ENCODE measurements around the gene UBA52. TPM values are rescaled to one million over a fixed set of nuclear protein-coding genes. Genes with fewer than 3 reads are reported as not detected.

Gene UBA52
- total and polyA plus RNA-seq, 10 of the 15 experiments (the other 5 are each of a cell fraction or from before 2014, with no cell fraction given), result 1,131 to 2,392 (median 1,645) TPM

DNA sequence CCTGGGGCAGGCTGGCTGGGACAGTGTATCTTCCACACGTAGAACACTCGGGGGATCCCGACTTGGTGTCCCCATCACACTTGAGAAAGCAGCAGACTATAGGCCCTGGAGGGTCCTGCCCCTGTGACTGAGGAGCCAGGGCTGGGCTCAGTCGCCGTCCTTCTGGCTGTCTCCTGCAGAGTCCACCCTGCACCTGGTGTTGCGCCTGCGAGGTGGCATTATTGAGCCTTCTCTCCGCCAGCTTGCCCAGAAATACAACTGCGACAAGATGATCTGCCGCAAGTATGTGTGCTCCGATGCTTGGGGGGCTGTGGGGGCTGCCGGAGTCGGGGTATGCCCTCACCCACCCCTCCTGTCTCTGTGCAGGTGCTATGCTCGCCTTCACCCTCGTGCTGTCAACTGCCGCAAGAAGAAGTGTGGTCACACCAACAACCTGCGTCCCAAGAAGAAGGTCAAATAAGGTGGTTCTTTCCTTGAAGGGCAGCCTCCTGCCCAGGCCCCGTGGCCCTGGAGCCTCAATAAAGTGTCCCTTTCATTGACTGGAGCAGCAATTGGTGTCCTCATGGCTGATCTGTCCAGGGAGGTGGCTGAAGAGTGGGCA, 3.1 kb downstream of the UBA52 start:
- TF ChIP-seq WRNIP1 (IDR thresholded peaks at IDR 0.05; ENCODE audit: borderline replicate concordance, low read depth, low read length) (no peak), BMI1 (IDR thresholded peaks at IDR 0.05; ENCODE audit: borderline replicate concordance) (no peak), RUNX3 (IDR thresholded peaks at IDR 0.05; ENCODE audit: low read length) (no peak), CBX3 (IDR thresholded peaks at IDR 0.05; ENCODE audit: borderline replicate concordance, low read depth) (no peak), TBL1XR1 (IDR thresholded peaks at IDR 0.05; ENCODE audit: low read depth, low read length) (no peak), SMAD5 (IDR thresholded peaks at IDR 0.05; ENCODE audit: low read depth) (no peak), BCL11A (IDR thresholded peaks at IDR 0.05; ENCODE audit: low read depth, low read length) (no peak)
- peaks cover 8% of the 10 kb centered on the region; the same call in 1 of the 2 replicates for H4K20me1 ChIP-seq (ENCODE audit: control insufficient read depth, insufficient read depth)
- H3K36me3 ChIP-seq (ENCODE audit: control insufficient read depth in 2 of 2, insufficient read depth in 2 of 2, low read length in 1 of 2), result peaks cover 11 to 21% of the 10 kb centered on the region in 2 experiments; a peak in 3 of 4 replicates
- in situ Hi-C loops (cut with MboI), result no loop called here
- FAIRE-seq, result no peak
- RAD21 ChIA-PET (ENCODE audit: unreplicated experiment), result no interaction called here
- peaks cover 21% of the 10 kb centered on the region for H3K79me2 ChIP-seq (ENCODE audit: control insufficient read depth, insufficient read depth, low read length)
- POLR2A ChIA-PET, result interaction anchor here (4.0 kb wide), 1 partner anchor 13 kb away, joined by 43 read pairs; the partner anchor contains the start of gene REX1BD
- SMC1A ChIA-PET (ENCODE audit: uncharacterized antibody, unreplicated experiment), result no interaction called here
- intact Hi-C loops (cut with micrococcal nuclease; ENCODE audit: unreplicated experiment), result no loop called here
- no peak overlapping the region for H3K4me3 ChIP-seq
- CTCF ChIA-PET, result interaction anchor here (1.3 kb wide), 1 partner anchor 12 kb away, joined by 3 read pairs; no protein-coding TSS in a partner anchor
- no peak overlapping the region for H3K27ac ChIP-seq (ENCODE audit: control insufficient read depth, insufficient read depth)
- H3K27me3 ChIP-seq (replicated peaks in 1 of 2; ENCODE audit: control insufficient read depth in 2 of 2, insufficient read depth in 2 of 2, low read length in 1 of 2), result no peaks in the 10 kb centered on the region
- ATAC-seq, result no peak
- H2AFZ ChIP-seq (ENCODE audit: control insufficient read depth, low read depth, low read length), result no peak overlapping the region
- no peak overlapping the region for H3K4me2 ChIP-seq (ENCODE audit: control insufficient read depth, insufficient read depth)
- H3K9ac ChIP-seq (ENCODE audit: control insufficient read depth, insufficient read depth, low read length), result no peak overlapping the region
- peaks cover 11% of the 10 kb centered on the region; the same call in 1 of the 2 replicates for H3K4me1 ChIP-seq (ENCODE audit: control insufficient read depth, insufficient read depth, low read length)
- over 99% methylated on average over 18 of the region's 18 CpGs for WGBS (ENCODE audit: insufficient coverage, insufficient replicate concordance, low lambda C conversion rate, missing lambda C conversion rate)
- no TSS peak for BruUV-seq (replicated peaks)
- DNase-seq (ENCODE audit: low read depth, low spot score), result no peak
- H3K9me3 ChIP-seq (replicated peaks; ENCODE audit: control insufficient read depth, insufficient read depth, low read length), result no peaks in the 10 kb centered on the region

DNA sequence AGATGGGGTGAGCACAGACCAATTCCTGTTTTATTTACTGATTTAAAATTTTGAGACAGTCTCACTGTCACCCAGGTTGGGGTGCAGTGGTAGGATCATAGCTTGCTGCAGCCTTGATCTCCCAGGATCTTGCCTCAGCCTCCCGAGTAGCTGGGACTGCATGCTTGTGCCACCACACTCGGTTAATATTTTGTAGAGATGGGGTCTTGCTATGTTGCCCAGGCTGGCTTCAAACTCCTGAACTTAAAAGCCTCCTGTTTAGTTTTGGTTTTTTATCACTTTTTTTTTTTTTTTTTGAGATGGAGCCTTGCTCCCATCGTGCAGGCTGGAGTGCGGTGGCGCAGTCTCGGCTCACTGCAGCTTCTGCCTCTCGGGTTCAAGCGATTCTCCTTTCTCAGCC, 4.7 kb downstream of the UBA52 start:
- BruUV-seq (replicated peaks), result no TSS peak
- Histone ChIP-seq H2AFZ (ENCODE audit: control insufficient read depth, low read depth, low read length) (no peak overlapping the region), H3K27me3 (replicated peaks in 1 of 2; ENCODE audit: control insufficient read depth in 2 of 2, insufficient read depth in 2 of 2, low read length in 1 of 2) (no peaks in the 10 kb centered on the region), H3K4me3 (no peak overlapping the region), H4K20me1 (ENCODE audit: control insufficient read depth, insufficient read depth) (peaks cover 8% of the 10 kb centered on the region; the same call in 1 of the 2 replicates), H3K4me1 (ENCODE audit: control insufficient read depth, insufficient read depth, low read length) (peaks cover 11% of the 10 kb centered on the region; the same call in 1 of the 2 replicates), H3K27ac (ENCODE audit: control insufficient read depth, insufficient read depth) (no peak overlapping the region), H3K9me3 (replicated peaks; ENCODE audit: control insufficient read depth, insufficient read depth, low read length) (no peaks in the 10 kb centered on the region), H3K9ac (ENCODE audit: control insufficient read depth, insufficient read depth, low read length) (no peak overlapping the region), H3K79me2 (ENCODE audit: control insufficient read depth, insufficient read depth, low read length) (peaks cover 21% of the 10 kb centered on the region), H3K4me2 (ENCODE audit: control insufficient read depth, insufficient read depth) (no peak overlapping the region), H3K36me3 (ENCODE audit: control insufficient read depth in 2 of 2, insufficient read depth in 2 of 2, low read length in 1 of 2) (peaks cover 11 to 21% of the 10 kb centered on the region in 2 experiments; a peak in 3 of 4 replicates)
- WGBS (ENCODE audit: insufficient coverage, insufficient replicate concordance, low lambda C conversion rate, missing lambda C conversion rate), result 95% methylated on average over 4 of the region's 8 CpGs
- POLR2A ChIA-PET, result interaction anchor here (1.5 kb wide), 2 partner anchors 10 to 19 kb away, joined by 3 read pairs; partner anchors contain the start of gene KXD1
- in situ Hi-C loops (cut with MboI) (no loop called here), intact Hi-C loops (cut with micrococcal nuclease; ENCODE audit: unreplicated experiment) (no loop called here)
- SMC1A ChIA-PET (ENCODE audit: uncharacterized antibody, unreplicated experiment), result interaction anchor here (1.1 to 1.5 kb wide), 2 partner anchors 10 to 13 kb away, joined by 3 to 5 read pairs; partner anchors contain the start of gene REX1BD
- TF ChIP-seq POU2F2 (IDR thresholded peaks at IDR 0.05; ENCODE audit: borderline replicate concordance, low read depth, low read length), result no peak
- no peak for TF ChIP-seq MEF2B (IDR thresholded peaks at IDR 0.05; ENCODE audit: partially characterized antibody, poor library complexity, severe bottlenecking)
- no peak for TF ChIP-seq NFYA (IDR thresholded peaks at IDR 0.05; ENCODE audit: borderline replicate concordance, low read depth, low read length)
- TF ChIP-seq GABPA (IDR thresholded peaks at IDR 0.05; ENCODE audit: low read depth), result no peak
- no peak for TF ChIP-seq JUND (IDR thresholded peaks at IDR 0.05; ENCODE audit: low read depth, low read length)
- FAIRE-seq (no peak), ATAC-seq (no peak), DNase-seq (ENCODE audit: low read depth, low spot score) (no peak)
- CTCF ChIA-PET, result interaction anchor here (1.2 to 1.5 kb wide), 2 partner anchors 10 to 12 kb away, joined by 3 to 4 read pairs; no protein-coding TSS in a partner anchor
- RAD21 ChIA-PET (ENCODE audit: unreplicated experiment), result no interaction called here
